Activated naive CD4-positive, alpha-beta T cell treated with anti-CD3 and anti-CD28 coated beads, Interleukin-2, amount 50 U/mL, for 16 hours (primary cell): Measurements from ENCODE around the gene OR51Q1.

Experiments
- DNase-seq: peaks from one replicate; pipeline ENCODE4 v3.0.0-alpha.2; 2020

Gene OR51Q1, protein sequence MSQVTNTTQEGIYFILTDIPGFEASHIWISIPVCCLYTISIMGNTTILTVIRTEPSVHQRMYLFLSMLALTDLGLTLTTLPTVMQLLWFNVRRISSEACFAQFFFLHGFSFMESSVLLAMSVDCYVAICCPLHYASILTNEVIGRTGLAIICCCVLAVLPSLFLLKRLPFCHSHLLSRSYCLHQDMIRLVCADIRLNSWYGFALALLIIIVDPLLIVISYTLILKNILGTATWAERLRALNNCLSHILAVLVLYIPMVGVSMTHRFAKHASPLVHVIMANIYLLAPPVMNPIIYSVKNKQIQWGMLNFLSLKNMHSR

DNA sequence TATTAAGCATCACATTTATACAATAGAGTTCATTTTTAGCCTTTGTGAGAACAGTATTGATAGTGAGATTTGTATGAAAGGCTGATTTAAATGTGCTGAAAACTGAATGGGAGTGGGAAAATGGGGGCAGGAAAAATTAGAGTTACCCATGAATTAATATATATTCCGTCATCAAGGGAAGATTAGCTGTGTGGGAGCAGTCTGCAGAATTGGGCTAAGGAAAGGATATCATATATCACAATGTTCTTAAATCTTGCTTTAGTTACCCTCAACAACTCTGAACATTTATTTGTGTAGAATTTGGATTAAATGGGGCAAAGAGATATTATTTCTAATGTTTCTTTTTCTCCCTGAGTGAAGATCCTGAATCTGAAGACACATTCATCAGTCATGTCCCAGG, at the start of gene OR51Q1:
Gene OR51Q1 (plus strand): TSS at position 301 of the 400 bp plus-strand sequence. CDS start 90 bp downstream, at position 391.
- no peak for DNase-seq

- DNase-seq, result peak; percentile 13
Measured at GRCh38 chr11:5380740-5381342, 41.1 kb upstream of the OR51Q1 start.

GRCh38 chr11:5383576-5383975, 38.3 kb upstream of the OR51Q1 start, which contains the start of gene OR51M1:
TSS of gene OR51M1 (plus strand) at chr11:5383812. CDS start at chr11:5389399, 5,587 bp downstream.
- DNase-seq, result no peak

- no peak for DNase-seq
Measured at GRCh38 chr11:5384335-5384734, 37.6 kb upstream of the OR51Q1 start.

DNA sequence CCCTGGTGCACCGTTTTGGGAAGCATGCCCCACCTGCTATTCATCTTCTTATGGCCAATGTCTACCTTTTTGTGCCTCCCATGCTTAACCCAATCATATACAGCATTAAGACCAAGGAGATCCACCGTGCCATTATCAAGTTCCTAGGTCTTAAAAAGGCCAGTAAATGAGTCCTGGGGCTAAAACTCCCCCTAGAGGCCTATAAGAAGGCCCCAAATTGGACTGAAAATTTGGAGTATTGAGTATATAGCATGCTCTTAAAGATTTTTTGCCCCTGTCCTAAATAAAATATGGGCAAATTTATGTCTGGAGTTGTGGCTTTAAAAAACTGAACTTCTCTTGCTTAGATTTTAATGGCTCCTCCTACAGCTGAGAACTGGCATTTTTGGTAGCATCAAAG, 31.7 kb upstream of the OR51Q1 start:
- DNase-seq, result no peak

DNA sequence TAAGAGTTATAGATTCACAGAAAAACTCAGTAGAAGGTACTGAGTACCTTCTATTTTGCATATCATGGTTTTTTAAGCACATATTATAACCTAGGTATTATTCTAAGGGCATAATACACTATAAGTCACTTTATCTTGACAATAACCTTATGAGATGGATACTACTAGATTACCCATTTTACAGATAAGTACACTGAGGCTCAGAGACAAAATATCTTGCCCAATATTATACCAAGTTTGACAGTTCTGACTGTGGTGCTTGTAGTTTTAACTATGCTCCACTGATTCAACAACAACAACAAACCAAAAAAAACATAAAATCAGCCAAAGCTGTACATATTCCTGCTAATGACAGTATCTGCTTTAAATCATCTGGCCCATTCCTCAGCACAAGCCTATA, 27.8 kb upstream of the OR51Q1 start:
- DNase-seq, result no peak

DNA sequence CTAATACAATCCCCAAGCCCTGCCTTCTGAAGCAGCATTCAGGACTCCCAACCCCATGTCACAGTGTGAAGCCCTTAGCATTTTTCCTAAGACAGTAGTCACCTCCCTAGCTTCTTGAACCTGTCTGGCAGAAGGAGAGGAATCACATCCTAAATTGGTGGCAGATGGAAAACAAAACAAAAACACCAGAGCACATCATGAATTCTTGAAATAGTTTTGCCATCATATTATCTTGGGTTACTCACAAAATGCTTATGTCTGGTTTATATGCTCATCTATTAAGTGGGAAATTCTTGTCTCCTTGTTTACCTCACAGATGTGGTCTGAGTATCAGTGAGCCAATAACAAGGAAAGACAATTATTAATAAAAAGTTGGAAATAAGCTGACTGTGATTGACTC, 23.0 kb upstream of the OR51Q1 start:
- DNase-seq, result no peak

- no peak for DNase-seq
Measured at GRCh38 chr11:5405173-5405572, 16.7 kb upstream of the OR51Q1 start.

- DNase-seq, result no peak
Measured at GRCh38 chr11:5420993-5421392, 918 bp upstream of the OR51Q1 start.

DNA sequence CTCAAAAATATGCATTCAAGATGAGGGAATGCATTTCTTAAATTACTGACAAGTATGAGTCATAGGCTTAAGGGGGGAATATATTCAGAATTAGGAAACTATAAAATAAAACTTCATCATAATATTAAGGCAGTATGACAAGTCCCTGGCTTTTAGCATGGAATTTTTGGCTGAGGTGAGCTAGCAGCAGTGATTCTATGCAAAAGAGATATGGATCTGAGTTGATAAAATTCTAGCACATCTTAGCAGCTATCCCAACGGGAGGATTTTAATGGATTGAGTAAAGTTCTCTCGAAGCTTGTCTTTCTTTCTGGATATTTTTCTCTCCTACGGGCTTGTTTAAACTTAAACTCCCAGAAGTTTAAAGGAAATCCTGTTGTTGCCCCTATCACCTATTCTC, 1.2 kb downstream of the OR51Q1 start:
- no peak for DNase-seq

DNA sequence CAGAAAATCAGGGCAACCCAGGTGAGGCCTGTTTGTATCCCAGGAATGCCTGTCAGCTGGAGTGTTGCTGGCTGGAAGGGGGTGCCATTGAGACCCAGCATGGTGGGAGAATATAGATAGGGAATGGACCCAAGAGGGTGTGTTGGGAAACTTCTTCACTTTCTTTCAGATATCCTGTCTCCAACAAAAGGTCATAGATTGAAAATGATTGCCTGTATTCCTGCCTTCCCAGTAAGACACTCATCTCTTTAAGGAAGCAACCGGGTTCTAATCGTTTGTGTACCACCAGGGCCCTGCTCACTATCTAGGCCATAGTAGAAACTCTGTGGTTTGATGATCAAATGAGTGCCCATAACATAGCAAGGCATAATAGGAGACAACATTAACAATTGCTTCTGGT, 19.5 kb downstream of the OR51Q1 start, which contains the start of gene OR51I1:
Gene OR51I1 (minus strand): TSS at position 101 of the 400 bp plus-strand sequence. CDS start 0 bp downstream, at position 101.
- DNase-seq, result no peak

DNA sequence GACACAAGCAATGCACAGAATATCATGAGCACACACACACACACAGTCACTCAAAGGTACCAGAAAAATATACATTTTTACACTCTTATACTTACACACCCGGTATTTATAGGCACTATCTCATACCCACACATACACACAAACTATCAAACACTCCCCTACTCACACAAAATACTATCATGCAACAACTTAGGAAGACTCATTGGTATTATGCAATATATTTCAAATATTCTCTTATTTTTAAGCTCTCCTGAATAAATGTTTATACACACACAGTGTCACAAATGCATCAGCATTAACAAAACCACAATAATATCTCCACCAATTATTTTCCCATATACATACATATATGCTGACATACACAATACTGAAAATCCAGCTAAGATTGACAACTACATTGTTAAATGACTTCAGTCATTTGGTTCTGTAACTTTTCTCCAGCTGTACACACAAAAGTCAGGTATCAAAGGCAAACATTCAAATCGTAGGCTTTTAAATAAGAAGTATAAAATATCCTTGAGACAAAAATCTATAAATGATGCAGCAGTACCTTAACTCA, 22.0 kb downstream of the OR51Q1 start:
- no peak for DNase-seq

- no peak for DNase-seq
Measured at GRCh38 chr11:5449023-5449422, 27.1 kb downstream of the OR51Q1 start, which contains the start of gene OR51I2. TSS of gene OR51I2 (plus strand) at chr11:5449323. CDS start at chr11:5453489, 4,166 bp downstream.

DNA sequence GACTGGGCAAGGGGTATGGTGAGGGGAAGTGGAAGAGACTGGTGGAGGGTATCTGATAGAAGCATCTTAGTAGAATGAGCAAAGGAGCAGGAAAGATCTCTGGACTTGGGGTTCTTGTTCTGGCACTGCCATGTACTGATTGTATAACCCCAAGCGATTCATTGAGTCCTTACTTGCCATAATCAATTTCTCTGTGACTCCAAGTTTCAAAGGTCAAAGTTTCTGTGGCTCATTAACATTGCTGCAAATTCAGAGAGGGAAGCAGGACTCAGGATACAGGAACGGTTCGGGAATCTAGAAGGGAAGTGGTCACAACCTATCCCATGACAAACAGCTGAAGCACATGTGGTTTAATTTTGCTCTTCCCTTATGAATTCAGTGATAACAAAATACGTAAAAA, 27.5 kb downstream of the OR51Q1 start:
- DNase-seq, result no peak

GRCh38 chr11:5460983-5461621, 39.2 kb downstream of the OR51Q1 start:
- no peak for DNase-seq

GRCh38 chr11:5467527-5467926, 45.6 kb downstream of the OR51Q1 start:
- DNase-seq, result no peak
